GM12878 (cell line): ENCODE data around the gene ELN. TPM values are rescaled to one million over a fixed set of nuclear protein-coding genes. Genes with fewer than 3 reads are reported as not detected.

Source experiments
- ATAC-seq: fragments of 200-7000 bp; cut with Tn5 transposase; 3 replicates; pipeline ENCODE4 v1.9.1; 2020; ENCODE audit warnings: mild to moderate bottlenecking, moderate library complexity
- BruUV-seq: library from RNA; stranded (reverse); fragments of 400-500 nt; replicated peaks from 2 replicates; lab custom pipeline; 2021; lab: Mats Ljungman, UMichigan
- CTCF ChIA-PET: fragments of 300-600 bp; sonication (Branson Sonifier 250); formaldehyde crosslinking; extraction: SDS; loops from one replicate; lab custom pipeline; 2021; ENCODE audit warnings: inconsistent platforms; lab: Yijun Ruan, JAX
- POLR2A ChIA-PET: fragments of 350-600 bp; formaldehyde crosslinking; extraction: SDS; loops from one replicate; lab custom pipeline; 2021; ENCODE audit warnings: inconsistent platforms; lab: Charles Lee
- RAD21 ChIA-PET: fragments of 300-600 bp; sonication (Branson Sonifier 250); formaldehyde crosslinking; loops from one replicate; lab custom pipeline; 2023; ENCODE audit warnings: antibody characterized with exemption; ENCODE audit not compliant: unreplicated experiment; lab: Charles Lee
- SMC1A ChIA-PET: fragments of 300-600 bp; sonication (Branson Sonifier 250); formaldehyde crosslinking; loops from one replicate; lab custom pipeline; 2023; ENCODE audit not compliant: unreplicated experiment, uncharacterized antibody; lab: Charles Lee
- DNase-seq: peaks from one replicate; pipeline ENCODE4 v3.0.0-alpha.2; 2011; ENCODE audit warnings: low read depth, low spot score
- FAIRE-seq: peaks from 3 replicates; lab custom pipeline; 2011; peaks lifted over from hg19 to GRCh38; lab: Jason Lieb, UNC
- H2AFZ ChIP-seq: 2 replicates; pipeline ENCODE4 v1.6.0; 2011; ENCODE audit warnings: low read depth, low read length, control low read depth; ENCODE audit not compliant: control insufficient read depth
- H3K27ac ChIP-seq: 2 replicates; pipeline ENCODE4 v1.5.1; 2011; ENCODE audit warnings: control low read depth; ENCODE audit not compliant: control insufficient read depth, insufficient read depth
- H3K27me3 ChIP-seq, 2 experiments: replicated peaks in 1 of 2; 2 replicates each; pipeline versions ENCODE4 v1.6.0 to v1.6.1; 2011; ENCODE audit warnings: low read length in 1 of 2; ENCODE audit not compliant: control insufficient read depth in 2 of 2, insufficient read depth in 2 of 2
- H3K36me3 ChIP-seq, 2 experiments: 2 replicates each; pipeline ENCODE4 v1.5.1; 2011; ENCODE audit warnings: low read length in 1 of 2; ENCODE audit not compliant: control insufficient read depth in 2 of 2, insufficient read depth in 2 of 2
- H3K4me1 ChIP-seq: 2 replicates; pipeline ENCODE4 v1.6.1; 2011; ENCODE audit warnings: mild to moderate bottlenecking, low read length, moderate library complexity, mixed read lengths; ENCODE audit not compliant: control insufficient read depth, insufficient read depth
- H3K4me2 ChIP-seq: 2 replicates; pipeline ENCODE4 v1.6.0; 2011; ENCODE audit warnings: control low read depth; ENCODE audit not compliant: control insufficient read depth, insufficient read depth
- H3K4me3 ChIP-seq: fragments of 200-600 bp; sonication (generic); 2 replicates; pipeline ENCODE4 v1.5.1; 2016
- H3K79me2 ChIP-seq: 2 replicates; pipeline ENCODE4 v1.6.0; 2011; ENCODE audit warnings: low read length; ENCODE audit not compliant: control insufficient read depth, insufficient read depth
- H3K9ac ChIP-seq: 2 replicates; pipeline ENCODE4 v1.8.0; 2011; ENCODE audit warnings: low read length, control low read depth, mixed read lengths; ENCODE audit not compliant: control insufficient read depth, insufficient read depth
- H3K9me3 ChIP-seq: replicated peaks from 3 replicates; pipeline ENCODE4 v1.5.1; 2011; ENCODE audit warnings: mild to moderate bottlenecking, low read length; ENCODE audit not compliant: control insufficient read depth, insufficient read depth
- H4K20me1 ChIP-seq: 2 replicates; pipeline ENCODE4 v1.6.0; 2011; ENCODE audit not compliant: control insufficient read depth, insufficient read depth
- CHD4 ChIP-seq: fragments of 200-600 bp; sonication (generic); IDR thresholded peaks from 2 replicates; pipeline ENCODE4 v1.6.1; 2016; ENCODE audit warnings: mild to moderate bottlenecking
- ETV6 ChIP-seq, 2 experiments: fragments of 450-650 bp in 1 of 2; IDR thresholded peaks in 1 of 2; conservative IDR thresholded peaks in 1 of 2; 2 replicates each; pipeline ENCODE4 v1.6.1; 2014; ENCODE audit warnings: antibody characterized with exemption in 1 of 2, borderline replicate concordance in 1 of 2, low read depth in 1 of 2, mild to moderate bottlenecking in 1 of 2, moderate library complexity in 1 of 2
- IRF3 ChIP-seq: fragments of 450-650 bp; IDR thresholded peaks from 2 replicates; pipeline ENCODE4 v1.6.1; 2014; ENCODE audit warnings: mild to moderate bottlenecking
- SIN3A ChIP-seq: IDR thresholded peaks from 2 replicates; pipeline ENCODE4 v1.6.1; 2012; ENCODE audit warnings: low read depth, low read length, improper control_type of control experiment
- SREBF2 ChIP-seq: IDR thresholded peaks from 2 replicates; pipeline ENCODE4 v1.6.1; 2012; ENCODE audit warnings: mild to moderate bottlenecking, low read length
- USF1 ChIP-seq: IDR thresholded peaks from 2 replicates; pipeline ENCODE4 v1.6.1; 2011; ENCODE audit warnings: borderline replicate concordance, low read depth, mild to moderate bottlenecking, moderate library complexity, mixed read lengths, low read length; ENCODE audit not compliant: insufficient read depth; ENCODE audit errors: extremely low read length
- WGBS: methylation state at CpG from one replicate; pipeline ENCODE4 v1.1.6; 2016; ENCODE audit warnings: low lambda C conversion rate; ENCODE audit not compliant: insufficient replicate concordance, insufficient coverage; ENCODE audit errors: missing lambda C conversion rate; 5-methylcytosine and 5-hydroxymethylcytosine counted together
- in situ Hi-C: fragments of 300-500 bp; cut with MboI; formaldehyde crosslinking; loops from 9 replicates; pipeline ENCODE4 v1.14.3; 2018; ENCODE audit warnings: mixed read lengths
- intact Hi-C: fragments of 100-400 bp; cut with micrococcal nuclease; formaldehyde crosslinking; loops from one replicate; pipeline ENCODE4 v1.14.2; 2022; ENCODE audit not compliant: unreplicated experiment
- polyA plus RNA-seq, 11 experiments: library from polyadenylated mRNA; depleted of rRNA in 4 of 11; unstranded in 6 of 11; stranded (reverse) in 5 of 11; fragments of >200 nt; fragmentation: Nextera tagmentation in 4 of 11; fragmentation: Illumina TruSeq in 1 of 11; extraction: Ambion mirVana in 4 of 11; extraction: Trizol in 1 of 11; gene quantifications; 1 replicate in 1 of 11; 2 replicates in 10 of 11; pipeline versions ENCODE4 v1.2.1 to v1.2.3, GENCODE V29; 2011 to 2016; ENCODE audit warnings: inconsistent platforms in 2 of 11, missing spikeins in 2 of 11, low read depth in 1 of 11
- total RNA-seq, 4 experiments: library from RNA; depleted of rRNA in 3 of 4; stranded (reverse); fragments of >200 nt in 3 of 4; fragmentation: Illumina TruSeq in 1 of 4; extraction: Trizol in 1 of 4; gene quantifications; 2 replicates each; pipeline versions ENCODE4 v1.2.1 to v1.2.3, GENCODE V29; 2013 to 2021

The ELN gene
- total and polyA plus RNA-seq, 10 of the 15 experiments (the other 5 are each of a cell fraction or from before 2014, with no cell fraction given), result 0.08 to 0.27 (median 0.23) TPM; not detected in 7

GRCh38 chr7:74030861-74031260 is 2.9 kb downstream of the ELN start:
- no peaks in the 10 kb centered on the region for H4K20me1 ChIP-seq
- ATAC-seq (no peak), FAIRE-seq (no peak), DNase-seq (no peak)
- no peak overlapping the region for H3K4me3 ChIP-seq
- no peak overlapping the region for H2AFZ ChIP-seq
- H3K27me3 ChIP-seq, result peaks cover 9 to 10% of the 10 kb centered on the region in 2 experiments; a peak in 3 of 4 replicates
- ChIA-PET SMC1A (interaction anchor here (1.1 kb wide), 1 partner anchor 109 kb away, joined by 4 read pairs; no protein-coding TSS in a partner anchor), CTCF (no interaction called here), POLR2A (interaction anchor here (0.5 kb wide), 1 partner anchor 167 kb away, joined by 6 read pairs; no protein-coding TSS in a partner anchor), RAD21 (no interaction called here)
- H3K9me3 ChIP-seq, result no peaks in the 10 kb centered on the region
- H3K4me1 ChIP-seq, result no peaks in the 10 kb centered on the region
- no peaks in the 10 kb centered on the region for H3K79me2 ChIP-seq
- BruUV-seq, result no TSS peak
- H3K27ac ChIP-seq, result no peak overlapping the region
- TF ChIP-seq ETV6 (conservative IDR thresholded peaks at IDR 0.05 in 1 of 2, IDR thresholded peaks at IDR 0.05 in 1 of 2; ENCODE audit: borderline replicate concordance in 1 of 2, low read depth in 1 of 2) (no peak), SREBF2 (no peak), IRF3 (no peak), USF1 (no peak), SIN3A (no peak), CHD4 (no peak)
- in situ Hi-C loops (no loop called here), intact Hi-C loops (no loop called here)
- WGBS, result 50% methylated on average over 7 of the region's 7 CpGs
- H3K4me2 ChIP-seq, result no peak overlapping the region
- no peaks in the 10 kb centered on the region for H3K36me3 ChIP-seq
- no peak overlapping the region for H3K9ac ChIP-seq
